RKO (cell line): Measurements from ENCODE around the gene VPS26C.

Source experiments
- DNase-seq: peaks from one replicate; pipeline ENCODE4 v3.0.0-alpha.2; 2016; ENCODE audit warnings: low spot score

The VPS26C gene

DNA sequence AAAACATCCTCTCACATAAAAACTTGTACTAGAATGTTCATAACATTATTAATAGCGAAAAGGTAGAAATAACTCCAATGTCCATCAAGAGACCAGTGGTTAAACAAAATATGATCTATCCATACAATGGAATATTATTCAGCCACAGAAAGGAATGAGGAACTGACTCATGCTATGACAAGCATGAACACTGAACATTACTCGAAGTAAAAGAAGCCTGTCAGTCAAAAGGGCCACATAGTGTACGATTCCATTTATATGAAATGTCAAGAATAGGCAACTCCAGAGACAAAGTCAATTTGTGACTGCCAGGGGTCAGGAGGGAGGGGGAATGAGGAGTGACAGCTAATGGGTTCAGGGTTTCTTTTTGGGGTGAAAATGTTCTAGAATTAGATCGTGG lies 2.3 kb downstream of the VPS26C start:
- peak; percentile 78 for DNase-seq

DNA sequence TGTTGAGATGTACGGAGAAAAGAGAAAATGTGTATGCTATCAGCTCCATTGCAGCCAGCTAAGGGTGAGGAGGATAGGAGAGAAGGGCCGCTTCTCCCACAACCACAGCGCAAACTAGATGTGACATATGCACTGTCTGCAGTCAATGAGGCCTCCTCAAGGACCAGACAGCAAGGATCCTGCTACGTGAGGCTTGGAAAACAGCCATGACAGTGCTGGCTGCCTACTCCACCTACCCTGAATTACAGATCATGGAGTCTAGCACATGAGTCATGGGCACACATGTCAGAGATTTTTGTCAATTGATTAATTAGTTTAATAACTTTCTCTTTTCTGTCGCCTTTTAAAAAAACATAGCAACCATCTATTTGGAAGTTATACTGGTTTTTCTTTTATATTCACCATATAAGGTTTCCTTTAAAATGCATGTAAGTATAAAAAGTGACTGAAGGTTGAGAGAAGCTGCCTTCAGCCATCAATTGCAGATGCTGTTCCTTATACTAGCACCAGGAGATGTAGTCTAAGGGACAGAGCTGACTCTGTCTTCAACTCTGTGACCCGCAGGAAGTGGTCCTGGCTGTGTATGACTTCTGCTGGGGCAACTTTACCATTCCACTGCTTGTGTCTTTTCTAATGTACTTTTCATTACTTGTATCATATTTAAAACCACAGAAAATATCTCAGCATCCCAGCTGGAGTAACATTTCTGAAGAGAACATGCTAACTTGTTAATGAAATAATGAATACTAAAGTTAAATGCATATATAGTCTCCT lies 3.1 kb downstream of the VPS26C start:
- DNase-seq: no peak

DNA sequence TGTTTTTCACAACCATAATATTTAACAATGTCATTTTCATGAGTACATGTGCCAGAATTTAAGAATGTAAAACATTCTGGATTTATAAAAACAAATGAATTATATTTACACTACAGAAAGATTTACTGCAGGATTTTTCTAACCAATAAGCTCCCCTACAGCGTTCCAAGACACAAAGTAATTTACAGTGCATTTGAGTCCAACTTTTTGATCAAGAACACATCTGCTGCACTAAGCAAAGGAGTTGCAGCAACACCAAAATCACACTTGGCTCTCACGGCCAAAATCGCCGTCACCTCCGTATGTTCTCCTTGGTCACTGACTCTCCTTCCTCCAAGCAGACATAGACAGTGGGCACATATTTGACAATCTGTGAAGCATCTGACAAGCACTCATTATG lies 7.7 kb downstream of the VPS26C start:
- no peak for DNase-seq

DNA sequence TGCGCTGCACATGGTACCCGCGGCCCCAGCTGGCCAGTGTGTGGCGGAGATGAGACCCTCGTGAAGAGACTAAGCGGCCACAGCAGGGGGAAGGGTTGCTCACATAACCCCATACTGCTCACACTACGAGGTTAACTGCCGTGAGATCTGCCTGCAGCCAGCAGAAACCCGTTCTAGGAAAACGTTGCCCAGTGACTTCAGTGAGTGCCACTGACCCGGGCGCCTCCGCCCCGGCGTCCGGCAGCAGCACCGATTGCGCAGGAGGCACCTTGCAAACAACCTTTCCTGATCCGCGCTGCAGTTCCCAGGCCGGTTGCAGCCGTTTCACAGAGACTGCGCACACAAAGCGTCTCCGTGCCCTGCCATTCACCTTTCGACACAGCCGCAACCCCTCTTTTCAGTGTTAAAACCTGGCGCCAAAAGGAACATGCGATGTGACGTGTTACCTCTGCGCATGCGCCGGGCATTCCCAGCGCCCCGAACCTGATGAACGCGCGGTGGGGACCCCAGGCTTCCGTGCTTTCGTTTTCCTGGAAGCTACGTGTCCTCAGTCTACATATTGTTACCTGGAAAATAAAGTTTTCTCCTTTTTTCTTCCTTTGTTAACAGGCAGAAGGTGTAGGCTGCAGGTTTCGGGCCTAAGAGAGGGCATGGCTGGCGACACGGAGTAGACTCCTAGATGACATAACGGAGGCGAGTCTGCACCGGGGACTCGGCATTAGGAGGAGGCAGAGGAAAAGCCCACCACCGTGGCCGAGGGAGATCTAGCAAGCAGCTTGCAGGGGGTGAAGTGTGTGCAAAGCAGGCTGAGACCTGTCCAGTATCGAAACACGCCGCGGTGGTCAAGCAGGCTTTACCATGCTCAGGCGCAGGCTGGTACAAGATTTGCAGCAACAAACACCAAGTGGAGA lies 8.9 kb downstream of the VPS26C start:
- peak; percentile 85 for DNase-seq

DNA sequence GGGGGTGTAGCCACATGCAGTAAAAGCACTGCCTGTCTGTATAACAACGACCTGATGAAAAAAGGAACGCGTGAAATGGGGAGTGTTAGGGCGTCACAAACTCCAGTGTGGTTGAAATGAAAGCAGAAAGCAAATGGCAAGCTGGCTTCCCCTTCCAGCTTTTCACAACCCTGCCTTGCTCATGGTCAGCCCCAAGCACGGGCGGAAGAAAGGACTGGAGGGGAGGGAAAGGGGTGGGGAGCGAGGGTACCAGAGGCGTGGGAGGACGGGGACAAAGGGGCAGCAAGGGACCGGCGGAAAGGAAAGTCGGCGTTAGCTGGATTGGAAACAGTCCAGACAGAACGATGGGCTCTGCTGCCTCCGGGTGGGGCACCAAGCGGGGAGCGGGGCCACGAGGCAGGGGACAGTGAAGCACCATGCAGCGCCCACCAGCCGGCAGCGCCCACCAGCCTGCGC lies 9.6 kb downstream of the VPS26C start:
- peak; percentile 40 for DNase-seq

DNA sequence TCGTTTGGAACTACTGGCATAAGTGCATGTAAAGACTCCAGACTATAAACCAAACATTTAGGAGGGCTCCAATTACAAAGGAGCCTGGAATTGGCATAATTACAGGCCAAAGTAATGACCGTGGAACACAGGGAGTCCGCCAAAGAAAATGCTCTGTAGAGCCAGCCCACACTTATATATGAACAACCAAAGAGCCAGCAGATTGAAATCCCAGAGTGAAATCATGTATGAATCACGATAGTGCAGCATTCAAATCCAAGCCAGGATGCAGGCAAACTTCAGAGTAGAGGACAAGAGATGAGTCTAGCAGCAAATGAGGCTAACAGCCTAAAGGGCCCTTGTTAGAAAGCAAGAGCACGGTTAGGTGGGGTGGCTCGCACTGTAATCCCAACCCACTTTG lies 13.1 kb downstream of the VPS26C start:
- DNase-seq: no peak

DNA sequence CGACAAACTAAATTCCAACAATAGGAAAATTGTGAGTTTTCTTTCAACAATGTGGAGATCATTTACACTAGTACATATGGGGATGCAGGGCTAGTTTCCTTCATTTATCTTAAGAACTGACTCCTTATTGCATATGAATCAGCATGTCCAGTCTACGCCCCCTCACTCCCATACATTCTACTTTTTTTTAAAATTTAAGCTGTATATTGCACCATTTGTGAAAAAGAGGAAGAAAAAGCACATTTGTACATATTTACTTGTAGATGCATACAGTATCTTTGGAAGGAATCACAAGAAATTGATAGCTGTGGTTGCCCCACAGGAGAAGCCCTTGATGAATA lies 15.9 kb downstream of the VPS26C start:
- no peak for DNase-seq

DNA sequence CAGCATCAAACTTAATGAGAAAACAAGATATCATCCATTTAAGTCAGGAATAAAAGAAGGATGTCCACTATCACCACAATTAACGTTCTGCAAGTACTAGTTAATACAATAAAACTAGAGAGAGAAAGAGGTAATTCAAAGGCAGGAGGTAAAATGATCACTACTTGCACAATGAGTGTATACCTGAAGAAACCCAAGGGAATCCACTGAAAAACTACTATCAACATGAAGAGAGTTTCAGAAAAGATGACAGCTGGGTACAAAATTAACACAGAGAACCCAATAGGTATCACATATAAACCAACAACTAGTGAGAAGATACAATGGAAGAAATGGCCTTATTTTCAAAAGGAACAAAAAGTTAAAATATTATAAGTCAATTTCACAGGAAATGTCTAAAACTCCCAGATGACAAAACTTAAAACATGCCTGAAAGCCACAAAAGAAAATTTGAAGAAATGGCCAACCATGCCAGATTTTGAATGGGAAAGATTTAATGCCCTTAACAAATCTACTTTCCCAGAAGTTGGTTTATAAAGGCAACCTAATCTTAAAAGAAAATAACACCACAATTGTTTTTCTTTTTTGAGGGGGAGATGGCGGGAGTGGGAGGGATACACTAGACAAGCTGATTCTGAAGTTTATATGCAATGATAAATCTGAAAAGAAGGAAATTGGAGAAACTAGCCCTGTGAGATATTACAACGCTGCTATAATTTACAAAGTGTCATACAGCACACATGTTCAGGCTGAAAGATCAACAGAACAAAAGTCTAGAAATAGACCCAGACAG lies 17.8 kb downstream of the VPS26C start:
- no peak for DNase-seq

DNA sequence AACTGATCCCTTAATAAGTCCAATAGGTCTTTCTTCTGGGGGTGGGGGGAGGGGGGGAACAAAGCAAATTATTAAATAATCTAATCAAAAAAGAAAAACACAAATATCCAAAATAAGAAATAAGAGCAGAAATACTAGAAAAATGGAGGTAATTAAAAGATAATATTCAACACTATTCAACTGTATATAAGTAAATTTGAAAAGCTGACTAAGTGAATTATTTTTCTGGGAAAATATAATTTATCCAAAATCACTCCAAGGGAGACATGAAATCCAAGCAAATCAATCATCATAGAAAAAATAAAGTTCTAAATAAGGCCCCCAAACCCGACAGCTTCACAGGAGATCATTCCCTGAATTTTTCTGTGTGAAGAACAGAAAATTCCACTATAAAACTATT lies 18.8 kb downstream of the VPS26C start:
- DNase-seq: no peak

DNA sequence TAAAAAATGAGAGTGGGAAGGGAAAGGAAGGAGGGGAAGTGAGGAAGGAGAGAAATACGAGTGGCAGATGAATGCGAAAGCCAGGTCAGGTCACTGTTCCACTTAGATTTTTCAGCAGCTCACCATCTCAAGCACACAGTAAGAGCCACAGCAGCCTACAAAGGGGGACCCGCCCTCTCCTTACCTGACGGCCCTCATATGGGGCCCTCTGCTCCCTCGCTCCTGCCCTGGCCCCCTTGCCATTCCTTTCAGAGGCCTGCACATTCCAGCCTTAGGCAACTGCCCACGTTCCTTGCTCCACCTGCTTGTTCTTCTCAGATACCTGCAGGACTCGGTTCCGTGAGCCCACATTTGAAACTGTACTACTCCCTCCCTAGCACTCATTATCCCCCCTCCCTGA lies 22.0 kb downstream of the VPS26C start:
- DNase-seq: no peak

DNA sequence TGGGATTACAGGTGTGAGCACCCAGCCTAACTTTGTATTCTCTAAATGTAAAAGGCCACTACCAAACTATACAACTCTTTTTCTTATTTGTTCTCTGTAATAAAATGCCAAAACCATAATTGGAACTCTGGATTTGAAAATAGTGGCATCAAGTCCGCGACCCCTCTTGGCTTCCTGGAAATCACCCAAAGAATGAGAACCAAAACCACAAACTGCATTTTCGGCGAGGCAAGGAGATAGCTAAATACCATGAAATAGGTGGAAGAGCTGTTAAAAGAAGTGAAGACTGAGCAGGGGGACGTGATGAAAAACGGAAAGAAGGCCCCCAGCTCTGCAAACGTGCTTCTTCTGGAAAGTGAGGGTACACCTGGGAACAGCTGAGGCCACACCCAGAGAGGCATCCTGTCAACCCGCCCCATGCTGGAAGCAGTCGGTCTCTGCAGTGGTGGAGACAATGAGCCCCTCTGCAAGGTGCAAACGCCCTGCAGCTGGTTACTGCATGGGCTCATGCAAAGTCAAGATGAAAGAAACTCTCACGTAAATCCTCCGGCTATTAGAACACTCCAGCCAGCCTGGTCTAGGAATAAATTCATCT lies 22.5 kb downstream of the VPS26C start:
- no peak for DNase-seq

DNA sequence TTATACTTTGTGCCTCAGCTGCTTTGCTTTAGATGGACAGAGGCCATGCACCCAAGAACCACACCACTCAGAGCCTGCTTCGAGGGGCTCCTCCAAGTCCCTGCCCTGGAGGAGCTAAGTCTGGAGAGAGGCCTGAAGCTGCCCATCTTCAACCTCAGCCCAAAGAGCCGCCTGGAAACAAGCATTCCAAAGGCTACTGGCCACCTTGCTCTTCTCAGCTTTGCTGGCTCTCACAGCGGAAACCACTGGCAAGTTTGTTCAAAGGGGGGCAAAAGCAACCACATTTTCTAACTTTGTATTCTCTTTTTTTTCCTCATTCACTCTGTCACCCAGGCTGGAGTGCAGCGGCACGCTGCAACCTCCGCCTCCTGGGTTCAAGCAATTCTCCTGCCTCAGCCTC lies 23.2 kb downstream of the VPS26C start:
- no peak for DNase-seq

DNA sequence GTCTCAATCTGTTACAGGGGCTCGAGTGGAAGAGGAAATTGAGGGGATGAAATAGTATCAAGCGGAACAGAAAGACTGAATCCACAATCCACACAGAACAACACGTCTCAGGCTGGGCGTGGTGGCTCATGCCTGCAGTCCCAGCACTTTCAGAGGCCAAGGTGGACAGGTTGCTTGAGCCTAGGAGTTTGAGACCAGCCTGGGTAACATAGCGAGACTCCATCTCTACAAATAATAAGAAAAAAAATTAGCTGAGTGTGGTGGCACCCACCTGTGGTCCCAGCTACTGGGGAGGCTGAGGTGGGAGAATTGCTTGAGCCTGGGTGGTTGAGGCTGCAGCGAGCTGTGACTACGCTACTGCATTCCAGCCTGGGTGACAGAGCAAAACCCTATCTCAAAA lies 25.7 kb downstream of the VPS26C start:
- no peak for DNase-seq

DNA sequence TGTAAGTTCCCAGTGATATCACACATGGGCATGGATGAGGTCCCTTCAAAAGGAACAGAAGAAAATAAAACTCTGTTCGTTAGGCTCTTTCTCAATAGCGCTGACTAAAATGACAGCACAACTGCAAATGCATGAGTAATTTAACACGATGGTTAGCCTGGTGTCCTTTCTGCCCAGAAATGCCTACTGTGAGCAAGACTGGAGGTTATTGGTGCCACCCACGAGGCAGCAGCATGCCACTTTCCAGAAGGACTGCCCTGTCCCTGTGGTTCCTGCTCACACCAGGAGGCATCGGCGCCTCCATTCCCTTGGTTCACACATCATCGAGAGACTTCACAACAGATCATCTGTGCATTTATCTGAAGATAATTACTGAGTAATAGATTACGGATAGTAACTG lies 26.2 kb downstream of the VPS26C start:
- no peak for DNase-seq

DNA sequence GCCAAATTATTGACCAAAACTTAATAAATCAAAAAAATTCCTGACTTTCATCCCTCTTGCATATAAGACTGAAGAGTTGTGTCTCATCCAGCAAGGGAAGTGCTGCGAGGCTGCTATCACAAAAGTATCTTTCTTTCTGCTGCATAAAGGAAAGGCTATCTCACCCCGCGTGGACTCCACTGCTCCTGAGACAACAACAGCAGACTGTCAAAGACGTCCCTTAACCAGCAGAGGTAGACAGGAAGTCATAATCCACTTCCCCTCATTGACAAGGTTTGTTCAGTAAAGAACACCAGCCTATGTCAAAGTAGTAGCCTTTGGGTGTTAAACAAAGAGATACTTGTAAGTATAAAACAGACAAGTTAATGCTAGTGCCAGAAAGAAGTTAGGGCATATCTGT lies 29.4 kb downstream of the VPS26C start:
- DNase-seq: no peak

DNA sequence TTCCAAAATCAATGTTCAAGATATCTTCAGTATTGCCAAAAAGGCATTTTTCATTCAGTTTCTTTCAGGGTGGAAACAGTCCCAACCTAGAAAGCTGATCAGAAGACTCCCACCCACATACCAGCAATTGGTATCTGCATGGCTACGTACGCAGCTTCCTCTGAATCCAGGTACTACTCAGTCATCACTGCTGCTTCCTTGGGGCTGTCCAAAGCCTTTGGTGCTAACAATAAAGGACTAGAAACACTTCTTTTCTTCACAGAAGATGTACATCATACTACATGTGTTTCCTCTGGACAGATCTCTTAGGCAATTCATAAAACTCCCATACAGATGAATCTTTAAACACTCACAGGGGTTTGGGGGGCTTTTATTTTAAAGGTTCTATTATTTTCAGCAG lies 29.8 kb downstream of the VPS26C start:
- no peak for DNase-seq

DNA sequence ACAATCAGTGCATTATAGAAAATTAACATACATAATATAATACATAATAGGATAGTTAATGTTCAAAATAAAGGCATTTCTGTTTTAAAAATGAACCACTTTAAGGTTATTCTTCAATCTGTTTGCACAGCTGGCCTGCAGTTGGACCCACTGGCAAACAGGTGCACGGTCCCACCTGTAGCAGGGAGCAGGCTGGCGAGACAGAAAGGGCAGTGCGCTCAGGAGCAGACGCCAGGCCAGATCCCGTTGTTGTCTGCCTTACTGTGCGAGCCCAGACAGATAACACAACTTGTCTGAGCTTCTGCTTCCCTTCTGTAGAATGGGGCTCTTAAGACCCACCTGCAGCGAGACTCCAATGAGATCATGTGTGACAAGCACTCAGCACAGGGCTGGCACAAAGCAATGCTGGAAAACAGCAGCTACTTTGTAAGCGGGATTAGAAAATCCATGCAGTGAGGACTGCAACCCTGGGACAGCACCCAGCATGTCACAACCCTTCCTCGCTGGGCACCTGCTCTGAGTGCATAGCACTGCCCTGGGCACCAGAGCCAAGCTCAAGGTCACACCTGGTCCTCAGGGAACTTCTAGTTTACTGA lies 33.5 kb downstream of the VPS26C start:
- no peak for DNase-seq

DNA sequence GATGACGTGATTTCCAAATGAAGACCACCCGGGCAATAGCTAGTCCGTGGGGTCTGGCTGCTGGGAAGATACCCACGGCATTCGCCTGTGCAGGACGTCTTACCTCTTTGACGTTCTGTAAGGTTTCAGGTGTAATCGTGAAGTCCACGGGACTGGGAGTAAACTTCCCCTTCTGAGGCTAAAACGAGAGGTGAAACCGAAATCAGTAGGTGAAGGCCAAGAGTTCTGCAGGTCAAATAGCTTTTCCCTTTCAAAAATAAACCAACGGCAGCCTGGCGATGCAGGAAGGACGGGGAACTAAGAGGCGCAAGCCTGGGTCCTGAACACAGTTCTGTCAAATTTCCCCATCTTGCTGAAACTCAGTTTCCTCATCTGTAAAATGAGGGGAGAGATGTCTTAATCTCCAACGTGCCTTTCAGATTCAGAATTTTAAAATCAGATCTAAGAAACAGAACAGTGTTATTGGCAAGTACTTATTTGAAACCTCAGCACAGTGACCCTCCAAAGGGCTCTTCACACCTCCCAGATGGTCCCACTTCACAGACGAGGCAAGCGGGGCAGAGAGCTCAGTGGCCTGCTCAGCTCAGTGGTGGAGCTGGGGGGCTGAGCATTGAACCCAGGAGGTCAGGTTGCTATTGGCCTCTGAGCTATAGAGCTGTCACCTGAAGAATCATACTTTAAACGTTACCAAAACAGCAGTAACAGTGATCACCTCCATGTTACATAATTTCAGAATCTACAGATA lies 34.7 kb downstream of the VPS26C start:
- DNase-seq: no peak

DNA sequence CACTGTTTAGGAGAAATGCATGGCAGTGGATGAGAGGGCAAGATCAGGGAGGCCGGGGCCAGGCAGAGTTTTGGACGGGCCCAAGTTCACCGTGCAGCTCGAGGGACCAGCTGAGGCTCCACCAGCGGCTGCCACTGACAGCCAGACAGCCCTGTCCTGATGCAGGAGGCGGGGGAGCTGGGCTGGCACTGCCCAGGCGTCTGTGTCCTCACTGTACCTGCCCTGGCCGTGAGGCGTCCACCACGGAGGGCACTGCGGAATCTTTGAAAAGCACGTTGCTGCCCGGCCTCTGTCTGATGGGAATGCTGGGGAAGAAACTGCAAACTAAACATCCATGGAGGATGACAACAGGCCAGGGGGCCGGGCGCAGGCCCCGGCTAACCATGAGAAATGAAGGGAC lies 35.5 kb downstream of the VPS26C start:
- no peak for DNase-seq

DNA sequence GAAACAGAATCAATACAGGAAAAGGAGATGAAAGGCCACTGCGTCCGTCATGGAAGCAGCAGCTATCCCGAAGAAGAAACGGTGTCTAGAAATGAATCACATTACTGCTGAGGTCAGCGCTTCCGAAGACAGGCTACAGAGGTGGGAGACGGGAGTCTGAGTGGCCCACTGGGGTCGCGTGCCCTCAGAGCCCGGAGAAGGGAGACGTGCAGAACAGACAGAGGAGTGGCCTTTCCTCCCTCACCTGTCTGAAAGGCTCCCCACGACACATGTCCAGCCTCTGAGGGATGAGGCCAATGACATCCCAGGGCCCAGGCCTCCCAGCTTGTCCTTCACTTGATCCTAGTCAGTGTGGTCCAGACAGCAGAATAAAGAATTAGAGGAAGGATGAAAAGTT lies 35.9 kb downstream of the VPS26C start:
- DNase-seq: no peak

DNA sequence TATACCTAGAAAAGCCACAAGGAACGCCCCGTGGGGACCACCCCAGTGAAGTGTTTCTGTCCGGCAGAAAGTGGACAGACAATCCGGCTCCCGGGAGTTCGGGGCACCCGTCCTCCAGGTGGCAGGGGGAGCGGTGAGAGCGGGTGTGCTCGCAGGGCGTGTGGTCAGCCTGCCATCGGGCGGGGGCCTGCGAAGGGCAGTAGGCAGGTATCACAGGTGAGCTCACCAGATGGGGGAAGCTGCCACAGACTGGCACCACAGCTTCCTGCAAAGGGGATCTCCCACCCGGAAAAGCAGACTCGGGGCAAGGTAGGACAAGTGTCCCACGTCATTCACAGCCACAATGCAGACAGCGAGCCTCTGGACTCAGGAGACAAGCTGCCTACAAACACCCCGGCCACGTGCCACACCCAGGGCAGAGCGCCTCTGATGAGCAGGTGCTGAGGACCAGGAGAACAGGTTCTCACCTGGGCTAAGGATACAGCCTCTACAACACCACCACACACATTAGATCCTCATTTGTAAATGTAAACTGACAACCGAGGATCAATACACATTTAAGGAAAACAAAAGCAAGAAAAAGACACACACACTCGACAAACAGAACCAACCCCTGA lies 36.4 kb downstream of the VPS26C start:
- no peak for DNase-seq
